Bone marrow (tissue), 2 donors: ENCODE results near the gene AMBRA1.

ENCODE experiments used
- DNase-seq, 2 donors: peaks; one replicate each; lab custom pipeline; 2025; lab: John Stamatoyannopoulos, UW

Gene AMBRA1

DNA sequence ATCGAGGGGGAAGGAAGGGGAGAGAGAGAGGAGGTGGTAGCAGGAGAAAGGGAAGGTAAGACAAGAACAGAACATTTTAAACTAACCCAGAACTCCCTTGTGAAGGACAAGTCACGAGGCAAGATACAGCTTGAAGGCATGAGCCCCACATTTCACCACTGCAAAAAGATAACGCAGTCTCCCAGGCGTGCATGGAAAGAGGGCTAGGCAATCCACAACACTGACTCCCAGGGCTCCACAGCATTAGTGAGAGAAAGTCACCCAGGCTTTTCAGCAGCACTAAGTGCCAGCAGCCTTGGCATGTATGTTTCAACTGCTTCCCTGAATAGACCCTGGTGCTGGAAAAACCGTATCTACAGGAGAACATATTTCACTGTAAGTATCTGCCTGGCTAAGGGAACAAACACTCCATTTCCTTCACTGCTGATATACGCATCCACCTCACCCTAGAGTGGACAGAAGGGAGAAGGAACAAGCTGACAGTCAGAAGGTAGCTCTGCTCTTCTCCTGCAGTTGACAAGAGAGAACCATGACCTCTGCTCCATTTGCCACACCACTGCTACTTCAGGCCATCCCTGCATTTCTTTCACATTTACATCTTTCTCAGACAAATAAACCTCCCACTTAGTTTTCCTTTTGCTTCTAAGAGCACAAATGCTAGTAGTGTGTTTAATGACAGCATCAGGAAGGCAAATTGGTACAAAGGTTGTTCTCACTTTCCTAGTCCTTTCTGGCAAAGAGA, 87.9 kb downstream of the AMBRA1 start:
- DNase-seq = no peak

DNA sequence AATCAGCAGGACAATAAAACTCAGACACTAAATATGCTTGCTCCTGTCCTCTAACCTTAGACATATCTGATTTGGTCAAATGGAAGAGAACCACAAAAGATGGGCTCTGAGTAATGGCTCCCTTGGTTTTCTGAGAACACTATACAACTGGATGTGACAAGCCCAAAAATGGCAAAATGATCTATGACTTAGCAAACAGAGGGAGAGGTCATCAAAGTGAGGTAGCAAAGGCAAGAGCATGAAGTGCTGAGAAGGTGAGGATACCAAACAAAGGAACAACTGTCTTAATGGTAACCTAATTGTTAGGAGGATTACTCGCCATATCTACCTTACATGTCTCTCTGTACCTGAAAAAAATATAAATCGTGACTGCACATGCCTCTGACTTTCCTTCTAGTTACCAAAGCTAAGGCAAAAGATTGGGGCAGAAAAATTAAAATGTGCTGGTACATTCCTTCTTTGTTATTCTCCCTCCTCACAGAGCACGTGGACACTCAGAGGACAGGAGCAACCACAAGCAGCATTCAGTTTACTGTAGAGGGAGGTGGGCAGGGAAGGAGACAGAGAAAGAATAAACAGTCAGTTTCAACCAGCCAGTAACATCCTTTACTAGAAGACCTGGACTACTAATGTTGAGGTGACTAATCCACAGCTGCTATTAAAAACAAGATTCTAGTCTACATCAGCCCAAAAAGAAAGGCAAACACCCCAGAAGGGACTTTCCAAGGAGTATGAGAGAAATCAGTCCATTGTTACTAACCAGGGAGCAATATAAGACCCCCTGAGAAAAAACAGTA, 88.8 kb downstream of the AMBRA1 start:
- DNase-seq = no peak

DNA sequence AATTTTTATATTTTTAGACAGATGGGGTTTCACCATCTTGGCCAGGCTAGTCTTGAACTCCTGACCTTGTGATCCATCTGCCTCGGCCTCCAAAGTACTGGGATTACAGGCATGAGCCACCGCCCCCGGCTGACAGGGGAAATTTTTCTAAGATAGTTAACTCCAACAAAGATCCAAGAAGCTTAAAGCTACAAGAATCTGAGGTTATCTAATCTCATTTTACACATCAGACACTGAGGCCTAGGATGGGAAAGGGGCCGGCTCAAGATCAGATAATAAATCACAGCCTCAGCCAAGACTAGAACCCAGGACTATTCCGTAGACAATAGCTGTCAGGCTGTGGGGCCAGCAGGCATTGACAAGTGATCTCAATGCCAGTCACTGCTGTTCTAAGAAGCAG, 94.0 kb downstream of the AMBRA1 start:
- DNase-seq = no peak

DNA sequence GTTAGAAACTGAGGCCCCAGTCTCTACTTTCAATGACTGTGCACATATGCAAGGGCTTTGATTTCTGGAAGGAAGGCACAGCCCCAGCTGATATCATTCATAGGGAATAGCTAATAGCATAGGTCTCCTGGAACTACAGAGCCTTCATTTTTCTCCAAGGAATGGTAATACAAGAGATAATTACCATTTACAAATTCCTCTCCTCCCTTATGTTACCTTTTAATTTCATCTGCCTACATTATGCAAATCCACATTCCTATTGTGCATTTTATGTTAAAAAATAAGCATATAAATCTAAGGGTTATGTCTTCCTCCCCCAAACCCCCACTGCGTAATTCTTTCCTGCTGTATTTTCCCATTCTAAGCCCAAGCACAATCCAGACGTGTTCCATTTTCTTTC, 94.9 kb downstream of the AMBRA1 start:
- DNase-seq = no peak

DNA sequence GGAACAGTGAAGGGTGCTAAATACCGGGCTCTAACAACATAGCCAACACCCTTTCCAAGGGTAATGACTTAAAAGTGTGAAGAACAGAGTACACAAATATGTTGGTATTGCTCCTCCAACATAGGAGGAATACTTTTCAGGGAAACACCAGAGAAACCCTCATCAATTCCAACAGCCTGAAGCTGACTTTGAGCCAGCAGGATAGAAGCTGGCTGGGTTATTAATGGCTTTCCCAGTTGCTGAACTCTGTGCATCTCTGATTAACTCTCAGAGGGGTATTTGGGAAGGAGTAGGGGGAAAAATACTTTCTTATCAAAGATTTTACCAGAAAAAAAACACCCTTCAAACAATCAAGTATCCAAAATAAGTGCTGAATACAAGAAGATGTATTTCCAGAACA, 95.6 kb downstream of the AMBRA1 start:
- no peak for DNase-seq

DNA sequence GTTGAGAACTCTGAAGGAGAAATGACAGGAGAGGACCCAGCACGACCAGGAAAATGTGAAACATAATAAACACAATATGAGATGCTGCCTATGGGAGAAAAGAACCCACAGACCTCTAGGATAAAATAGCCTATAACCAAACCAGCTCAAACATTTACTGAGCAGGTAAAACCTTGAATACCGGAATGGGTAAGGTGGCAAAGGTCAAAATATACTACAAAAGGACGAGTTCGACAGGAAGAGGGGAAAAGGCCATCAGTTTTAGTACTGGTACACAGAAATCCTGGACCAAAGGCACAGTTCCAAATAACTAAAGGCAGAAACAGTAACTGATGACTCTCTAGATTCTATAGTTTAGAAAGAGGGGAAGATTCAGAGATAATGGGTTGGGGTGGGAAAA, 96.3 kb downstream of the AMBRA1 start:
- DNase-seq = no peak

DNA sequence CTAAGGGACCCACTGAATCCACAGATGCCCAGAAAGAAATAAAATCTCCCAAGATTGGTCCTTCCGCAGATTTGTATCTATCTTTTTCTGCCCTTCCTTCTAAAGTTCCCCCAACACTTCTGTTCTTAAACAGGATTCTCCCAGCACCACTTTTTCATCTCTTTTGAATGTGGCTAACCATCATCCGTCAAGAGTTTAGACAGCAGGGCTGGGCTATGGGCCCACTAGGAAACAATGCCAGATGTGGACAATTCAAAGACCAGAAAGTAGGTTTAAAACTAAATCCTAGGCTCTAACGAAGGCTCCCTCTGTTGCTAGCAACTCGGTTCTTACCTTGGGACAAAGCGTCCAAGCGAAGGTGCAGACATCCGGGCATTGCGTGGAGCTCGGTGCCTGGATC, 100.0 kb downstream of the AMBRA1 start:
- no peak for DNase-seq

DNA sequence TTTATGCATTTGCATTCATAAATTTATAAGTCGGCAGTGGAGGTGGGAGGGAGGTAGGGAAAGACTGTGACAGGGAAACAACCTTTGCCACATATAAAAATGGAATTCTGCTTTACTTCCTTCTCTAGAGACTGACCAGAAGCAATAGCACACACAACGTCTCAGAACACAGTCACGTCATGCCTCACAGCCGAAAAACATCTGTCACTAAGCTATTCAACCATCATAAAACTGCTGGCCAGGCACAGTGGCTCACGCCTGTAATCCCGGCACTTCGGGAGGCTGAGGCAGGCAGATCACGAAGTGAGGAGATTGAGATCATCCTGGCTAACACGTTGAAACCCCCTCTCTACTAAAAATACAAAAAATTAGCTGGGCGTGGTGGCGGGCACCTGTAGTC, 101.3 kb downstream of the AMBRA1 start:
- DNase-seq = no peak

DNA sequence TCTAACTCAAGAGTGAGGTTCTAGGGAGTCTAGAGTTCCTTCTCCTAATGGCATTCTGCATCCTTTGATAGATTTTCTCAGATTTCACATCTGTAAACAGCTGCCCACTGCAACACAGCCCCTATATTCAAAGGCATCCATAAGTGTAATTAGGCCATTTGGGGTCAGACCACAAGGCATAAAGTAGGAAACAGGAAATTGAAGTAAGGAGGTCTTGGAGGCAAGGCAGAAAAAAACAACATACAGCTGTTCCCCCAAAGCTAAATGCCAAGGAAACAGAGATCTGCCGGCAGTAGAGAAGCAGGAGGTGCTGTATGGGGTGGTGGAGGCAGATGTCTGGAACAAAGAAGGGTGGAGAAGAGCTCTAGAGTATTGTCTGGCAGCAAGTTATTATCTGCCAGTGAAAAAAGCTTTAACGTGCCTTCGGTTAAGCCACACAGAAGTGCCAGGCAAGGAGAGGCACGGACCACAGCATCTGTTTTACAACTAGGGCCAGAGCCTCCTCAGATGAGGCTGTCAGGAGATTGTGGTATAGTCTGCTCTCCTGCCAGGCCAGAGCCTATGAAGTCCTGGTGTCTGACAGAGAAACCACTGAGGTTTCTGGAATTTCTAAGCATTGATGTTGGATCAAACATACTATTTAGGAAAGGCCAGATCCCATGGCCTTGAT, 102.0 kb downstream of the AMBRA1 start:
- no peak for DNase-seq

DNA sequence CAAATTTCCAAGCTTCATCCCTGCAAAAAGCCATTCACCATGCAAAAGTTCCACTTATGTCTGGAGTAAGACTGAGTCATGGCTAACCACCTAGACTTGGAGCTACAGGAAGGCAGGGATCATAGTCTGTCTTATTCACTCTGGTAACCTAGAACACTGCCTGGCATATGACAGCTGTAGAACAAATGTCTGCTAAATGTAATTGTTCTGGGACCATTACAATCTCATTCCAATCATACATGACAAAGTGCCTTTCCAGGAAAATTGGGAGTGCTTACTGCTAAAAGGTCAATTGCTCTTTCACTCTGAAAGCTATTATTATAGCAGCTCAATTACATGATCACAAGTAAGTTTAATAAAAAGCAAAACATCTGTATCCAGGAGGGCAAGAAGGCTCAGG, 103.2 kb downstream of the AMBRA1 start:
- DNase-seq = no peak

DNA sequence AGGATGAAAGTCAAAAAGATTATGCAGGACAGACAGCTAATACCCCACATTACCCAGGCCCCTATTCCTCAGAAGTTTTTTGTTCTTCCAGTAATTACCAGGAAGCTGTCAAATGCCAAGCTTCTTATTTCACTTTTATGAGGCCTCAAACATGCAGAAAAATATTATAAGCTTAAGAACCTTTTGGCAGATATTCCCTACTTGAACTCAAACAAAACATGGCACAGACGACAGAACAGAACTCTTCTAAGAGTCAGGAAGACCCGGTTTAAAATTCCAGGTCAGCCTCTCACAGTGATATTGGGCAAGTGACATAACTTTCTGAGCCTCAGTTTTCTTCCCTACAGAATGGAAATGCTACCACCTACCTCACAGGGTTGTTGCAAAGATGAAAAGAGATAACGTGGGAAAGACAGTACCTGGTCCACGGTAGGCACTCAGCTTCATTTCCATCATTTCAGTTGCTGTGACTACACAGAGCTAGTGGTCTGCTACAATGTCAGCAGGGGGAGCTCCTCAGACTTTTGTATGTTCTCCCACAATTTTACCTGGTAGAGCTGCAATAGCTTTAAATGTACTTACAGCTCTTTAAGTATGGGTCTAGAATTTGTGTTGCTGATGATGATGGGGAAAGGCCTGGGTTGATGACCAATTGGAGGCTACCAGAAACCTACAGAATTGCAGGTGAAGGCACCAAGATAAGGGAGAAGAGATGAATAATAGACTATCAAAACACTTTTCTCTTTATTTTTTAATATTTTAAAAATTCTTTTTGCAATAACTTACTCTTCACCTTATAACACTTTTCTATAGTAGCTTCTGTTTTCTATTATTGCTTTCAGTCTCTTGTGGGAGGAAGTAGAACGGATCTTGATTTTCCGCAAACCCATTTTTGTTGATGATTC, 103.9 kb downstream of the AMBRA1 start:
- peak in 1 of 2 donors; percentile 33 for DNase-seq

DNA sequence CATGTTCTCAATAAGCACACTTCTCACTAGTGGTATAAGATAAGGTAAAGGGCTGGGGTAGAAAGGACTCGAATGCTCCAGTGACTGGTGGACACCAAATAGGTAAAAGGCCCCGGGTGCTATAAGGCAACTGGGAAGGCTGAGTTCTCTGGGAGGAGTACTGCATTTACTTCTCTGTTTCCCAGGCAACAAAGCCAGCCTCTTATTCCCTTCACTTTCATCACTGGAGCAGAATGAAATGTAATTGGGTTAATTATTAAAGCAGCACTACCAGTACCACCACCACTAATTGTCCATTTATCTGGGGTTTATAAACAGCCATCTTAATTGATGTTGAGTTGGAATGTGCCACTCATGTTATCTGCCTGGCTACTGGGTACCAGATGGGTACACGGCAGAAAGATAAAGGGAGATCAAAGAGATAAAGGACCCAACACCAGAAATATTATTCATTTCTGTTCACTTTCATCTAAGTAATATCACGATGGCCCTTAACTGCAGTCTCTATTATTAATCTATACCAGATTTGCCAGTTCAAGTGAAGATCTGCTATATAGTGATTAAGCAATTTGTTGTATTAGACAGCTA, 107.9 kb downstream of the AMBRA1 start:
- DNase-seq = no peak

DNA sequence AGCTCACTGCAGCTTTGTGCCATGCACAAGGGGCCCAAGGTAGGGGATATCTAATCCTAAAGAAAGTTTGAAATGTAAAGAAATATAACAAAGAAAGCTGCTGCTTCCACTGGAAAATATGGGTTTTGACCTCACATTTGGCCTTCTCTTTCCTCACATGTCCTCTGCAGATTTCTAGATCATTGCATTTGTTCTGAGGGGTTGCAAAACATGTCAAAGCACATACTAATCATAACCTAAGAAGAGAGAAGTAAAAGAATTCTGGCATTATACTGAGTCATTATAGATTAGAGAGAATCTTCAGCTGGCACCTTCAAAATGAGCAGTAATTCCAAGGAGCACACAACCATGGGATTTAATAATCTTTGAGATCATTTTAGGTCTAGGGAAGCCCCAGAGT, 109.7 kb downstream of the AMBRA1 start:
- DNase-seq = no peak

DNA sequence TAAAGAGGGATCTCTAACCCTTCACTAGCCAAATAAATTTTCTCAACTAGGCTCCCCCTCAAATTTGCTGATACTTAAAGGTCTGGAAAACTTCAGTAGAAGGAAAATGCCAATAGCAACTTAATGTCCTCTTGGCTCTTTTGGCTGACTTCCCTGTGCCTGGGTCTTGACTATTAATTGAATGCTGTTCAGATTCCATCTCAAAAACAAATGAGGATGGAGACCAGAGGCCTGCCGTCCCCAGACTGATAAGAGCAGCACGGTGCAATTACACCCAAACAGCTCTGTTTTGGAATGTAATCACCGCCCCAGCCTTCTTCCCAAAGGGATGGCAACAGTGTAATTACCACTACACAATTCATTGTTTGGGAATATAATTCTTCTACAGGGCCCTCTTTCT, 112.9 kb downstream of the AMBRA1 start:
- DNase-seq = no peak

DNA sequence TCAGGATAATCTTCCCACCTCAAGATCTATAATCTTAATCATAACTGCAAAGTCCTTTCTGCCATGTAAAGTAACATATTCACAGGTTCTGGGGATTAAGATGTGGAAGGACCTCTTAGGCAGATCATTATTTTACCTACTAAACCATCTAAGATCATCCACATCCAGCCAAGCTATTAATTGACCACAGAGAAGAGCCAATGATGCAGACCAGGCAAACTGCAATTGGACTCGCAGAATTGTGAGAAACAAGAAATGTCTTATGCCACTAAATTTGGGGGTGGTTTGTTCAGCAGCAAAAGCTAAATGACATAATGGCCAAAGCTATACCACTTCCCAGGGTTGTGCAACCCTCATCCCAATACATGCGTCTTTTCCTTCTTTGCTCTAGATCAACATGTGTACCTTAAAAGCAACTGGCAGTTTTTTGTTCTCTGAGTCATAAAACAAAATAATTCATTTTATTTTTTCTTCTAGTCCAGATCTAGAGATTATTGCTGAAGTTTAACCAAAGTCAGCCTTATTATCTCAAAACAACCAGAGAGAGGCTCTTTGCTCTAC, 113.6 kb downstream of the AMBRA1 start:
- DNase-seq = no peak

DNA sequence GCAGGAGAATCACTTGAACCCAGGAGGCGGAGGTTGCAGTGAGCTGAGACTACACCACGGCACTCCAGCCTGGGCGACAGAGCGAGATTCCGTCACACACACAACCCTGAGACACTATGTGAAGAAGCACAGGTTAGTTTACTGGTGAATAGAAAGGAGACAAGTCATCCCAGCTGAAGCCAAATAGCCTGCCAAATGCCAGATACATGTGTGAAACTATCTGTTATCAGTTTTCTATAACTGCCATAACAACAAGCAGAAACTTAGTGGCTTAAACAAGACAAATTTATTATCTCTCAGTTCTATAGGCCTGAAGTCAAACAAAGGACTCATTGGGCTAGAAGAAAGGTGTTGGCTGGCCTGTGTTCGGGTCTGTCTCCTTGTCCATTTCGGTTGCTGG, 114.2 kb downstream of the AMBRA1 start:
- no peak for DNase-seq

DNA sequence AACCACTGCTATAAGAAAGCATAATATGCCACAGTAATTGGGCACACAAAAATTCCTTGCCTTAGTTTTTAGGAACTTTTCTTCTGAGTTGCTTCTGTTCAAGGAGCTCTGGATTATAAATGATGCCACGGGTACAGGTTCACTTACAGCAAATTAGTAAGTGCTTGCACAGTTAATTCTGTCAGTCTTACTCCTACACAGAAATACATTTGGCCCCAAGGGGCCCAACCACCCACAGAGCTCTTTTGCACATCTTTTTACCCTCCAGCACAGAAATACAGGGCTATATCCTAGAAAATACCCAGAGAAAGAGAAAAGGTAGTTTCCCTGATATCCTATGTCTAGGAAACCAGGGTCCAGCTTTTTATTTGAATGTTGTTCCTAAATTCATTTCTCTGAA, 115.6 kb downstream of the AMBRA1 start:
- no peak for DNase-seq

DNA sequence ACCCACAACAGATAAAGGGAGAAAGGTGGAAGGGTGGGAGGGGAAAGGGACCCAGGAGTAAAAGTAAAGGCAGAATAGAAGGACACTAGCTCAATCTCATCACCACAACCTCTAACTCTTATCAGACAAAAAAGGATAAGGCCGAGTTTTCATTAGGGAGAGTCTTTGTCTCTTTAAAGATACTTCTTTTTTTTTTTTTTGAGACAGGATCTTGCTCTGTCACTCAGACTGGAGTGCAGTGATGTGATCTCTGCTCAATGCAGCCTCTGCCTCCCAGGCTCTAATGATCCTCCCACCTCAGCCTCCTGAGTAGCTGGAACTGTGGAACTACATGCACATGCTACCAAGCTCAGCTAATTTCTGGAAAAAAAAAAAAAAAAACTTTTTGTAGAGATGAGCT, 116.7 kb downstream of the AMBRA1 start:
- no peak for DNase-seq

DNA sequence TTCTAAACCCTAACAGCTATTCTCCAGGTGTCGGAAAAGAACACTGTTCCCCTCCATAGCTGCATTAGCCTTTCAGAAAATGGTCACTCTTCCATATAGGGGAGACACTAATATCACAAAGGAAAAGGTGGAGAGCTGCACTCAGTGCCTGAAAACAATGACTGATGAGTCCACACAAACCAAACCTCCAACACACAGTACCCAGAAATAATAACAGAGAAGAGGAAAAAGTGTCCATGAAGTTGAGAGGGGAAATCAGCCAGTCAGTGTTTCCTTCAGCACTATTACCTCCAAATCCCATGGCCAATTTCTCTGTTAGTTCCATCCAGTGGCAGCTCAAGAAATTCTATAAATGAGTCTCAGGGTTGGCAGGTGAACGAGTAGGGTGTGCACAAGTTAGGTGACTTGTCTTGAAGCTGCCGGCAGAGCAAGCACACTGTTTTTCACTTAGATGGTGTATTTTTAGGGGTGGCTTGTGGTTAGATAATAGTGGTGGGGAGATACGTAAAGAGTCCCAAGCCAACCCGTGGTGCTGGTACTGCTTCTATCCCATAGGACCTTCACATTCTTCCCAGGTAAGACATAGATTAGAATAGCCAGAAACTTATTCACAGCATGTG, 117.8 kb downstream of the AMBRA1 start:
- no peak for DNase-seq

DNA sequence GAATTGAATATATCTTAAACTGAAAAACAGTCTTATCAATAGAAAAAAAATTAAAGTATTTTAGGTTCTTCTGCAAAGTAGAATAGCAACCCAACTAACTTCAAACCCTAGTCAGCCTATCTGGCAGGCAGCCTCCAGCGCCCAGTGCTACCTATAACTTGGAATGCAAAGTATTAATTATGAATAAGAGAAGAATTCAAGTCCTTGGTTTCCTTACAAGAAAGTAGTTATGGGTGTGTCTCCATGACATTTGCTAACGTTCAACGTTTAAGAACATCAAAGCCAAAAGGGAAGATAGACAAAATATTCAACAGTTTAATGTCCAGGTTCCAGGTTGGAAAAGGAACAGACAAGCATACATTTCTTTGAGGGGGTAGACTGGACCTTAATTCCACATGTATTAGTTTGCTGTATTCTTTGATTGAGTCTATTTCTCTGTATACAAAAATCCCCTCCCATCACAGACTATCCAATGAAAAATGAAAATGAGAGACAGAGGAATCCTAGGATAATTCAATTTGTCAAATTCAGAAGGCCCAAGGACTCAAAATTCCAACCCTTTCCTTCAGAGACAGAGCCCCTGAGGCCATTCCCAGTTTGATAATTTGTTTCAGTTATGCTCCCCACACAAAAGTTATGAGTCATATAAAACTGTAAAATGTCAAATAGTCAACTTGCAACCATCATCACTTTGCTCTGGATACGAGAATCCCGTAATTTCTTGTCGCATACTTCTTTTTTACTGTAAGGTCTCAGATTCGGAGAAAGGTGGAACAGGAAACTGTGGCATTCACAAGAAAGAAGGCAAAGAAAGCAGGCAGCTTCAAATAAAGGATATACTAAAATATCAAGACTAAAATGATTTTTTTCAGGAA, 118.5 kb downstream of the AMBRA1 start:
- DNase-seq = no peak
